ENCODE measurements around the gene ESPNL. TPM values are rescaled to one million over a fixed set of nuclear protein-coding genes. Genes with fewer than 3 reads are reported as not detected.

ESPNL gene
- total and polyA plus RNA-seq, 9 of the 15 experiments (the other 6 are each of a cell fraction or from before 2014, with no cell fraction given): 0.03 to 0.09 (median 0.05) TPM; not detected in 3

- CTCF ChIA-PET (ENCODE audit: low intra/inter-chr PET ratio): no interaction called here
- Histone ChIP-seq H3K9ac (ENCODE audit: insufficient read depth in 1 of 2, low read depth in 2 of 2, low read length in 2 of 2) (no peak overlapping the region), H3K9me1 (ENCODE audit: control insufficient read depth, insufficient read depth, low read length) (no peaks in the 10 kb centered on the region), H3K4me1 (replicated peaks in 1 of 2; ENCODE audit: control insufficient read depth in 2 of 2, insufficient read depth in 2 of 2, low read length in 2 of 2) (peaks cover 3 to 55% of the 10 kb centered on the region in 2 experiments; a peak in 3 of 5 replicates), H3K79me2 (ENCODE audit: control insufficient read depth, insufficient read depth, low read length) (no peaks in the 10 kb centered on the region), H3K9me3 (replicated peaks; ENCODE audit: control insufficient read depth, insufficient read depth, low read depth, low read length) (no peaks in the 10 kb centered on the region), H3K4me3 (no peak overlapping the region), H3K4me2 (ENCODE audit: insufficient read depth, low read length) (no peak overlapping the region), H3K27ac (ENCODE audit: extremely low read depth, low read depth, low read length) (no peak overlapping the region), H2AFZ (ENCODE audit: low read depth, low read length) (no peak overlapping the region), H4K20me1 (replicated peaks; ENCODE audit: control insufficient read depth, insufficient read depth, low read length) (no peaks in the 10 kb centered on the region), H3K36me3 (ENCODE audit: control insufficient read depth, insufficient read depth, low read length) (no peaks in the 10 kb centered on the region), H3K27me3 (ENCODE audit: control insufficient read depth in 2 of 2, insufficient read depth in 2 of 2, low read length in 2 of 2) (peaks cover 5 to 44% of the 10 kb centered on the region in 2 experiments; a peak in 4 of 5 replicates)
- WGBS (ENCODE audit: insufficient coverage, low coverage, missing lambda C conversion rate): 37% methylated on average over 10 of the region's 11 CpGs
- in situ Hi-C loops (cut with MboI): no loop called here
- DNase-seq (ENCODE audit: extremely low read depth in 1 of 4, low spot score in 3 of 4) (no peak), FAIRE-seq (no peak), ATAC-seq (no peak)
- no TSS peak for BruUV-seq (replicated peaks)
- POLR2A ChIA-PET: no interaction called here
- intact Hi-C loops (cut with micrococcal nuclease): loop anchor here (10.0 kb wide), 1 partner anchor 280 kb away; the partner anchor contains the start of gene RAMP1
- TF ChIP-seq ZFPM2 (CRISPR knock-in tag; IDR thresholded peaks at IDR 0.05): no peak
- no peak for TF ChIP-seq FOSL1 (tag; conservative IDR thresholded peaks at IDR 0.05)
- TF ChIP-seq SRSF1 (IDR thresholded peaks at IDR 0.05; ENCODE audit: low read depth, low read length): no peak
- TF ChIP-seq NKRF (IDR thresholded peaks at IDR 0.05; ENCODE audit: borderline replicate concordance): no peak
- TF ChIP-seq AFF1 (IDR thresholded peaks at IDR 0.05; ENCODE audit: low read depth in 1 of 2, partially characterized antibody in 2 of 2): no peak
- TF ChIP-seq ZNF324 (CRISPR knock-in tag; IDR thresholded peaks at IDR 0.05): no peak
- no peak for TF ChIP-seq SP1 (CRISPR knock-in tag; IDR thresholded peaks at IDR 0.05)
- TF ChIP-seq RBM14 (IDR thresholded peaks at IDR 0.05; ENCODE audit: borderline replicate concordance, insufficient read depth, low read depth, low read length): no peak
- TF ChIP-seq ARID1B (IDR thresholded peaks at IDR 0.05): no peak
- TF ChIP-seq MED1 (CRISPR knock-in tag; IDR thresholded peaks at IDR 0.05; ENCODE audit: borderline replicate concordance): no peak
- no peak for TF ChIP-seq ELK1 (CRISPR knock-in tag; IDR thresholded peaks at IDR 0.05)
- TF ChIP-seq ZBTB2 (IDR thresholded peaks at IDR 0.05): no peak
- TF ChIP-seq ZNF24 (IDR thresholded peaks at IDR 0.05): no peak
- no peak for TF ChIP-seq RBM25 (IDR thresholded peaks at IDR 0.05; ENCODE audit: low read depth, low read length, severe bottlenecking)
- no peak for TF ChIP-seq ZNF408 (CRISPR knock-in tag; IDR thresholded peaks at IDR 0.05; ENCODE audit: low read depth)
Measured at GRCh38 chr2:238134393-238134785, 34.2 kb downstream of the ESPNL start.
